Esophagus muscularis mucosa (tissue), 3 donors: ENCODE results near the gene WDR59.

Experiments used
- EP300 ChIP-seq: sonication (generic); formaldehyde crosslinking; IDR thresholded peaks from one replicate; pipeline ENCODE4 v1.6.1; 2017; ENCODE audit warnings: antibody characterized with exemption
- TF ChIP-seq, protein P1 (sequence below), 3 experiments: fragments of 200-600 bp in 2 of 3; fragments of 450-650 bp in 1 of 3; sonication (generic) in 2 of 3; IDR thresholded peaks; one replicate each; pipeline ENCODE4 v1.5.1; 2017 to 2019; ENCODE audit warnings: antibody characterized with exemption in 3 of 3, mild to moderate bottlenecking in 2 of 3, moderate library complexity in 1 of 3

DNA sequence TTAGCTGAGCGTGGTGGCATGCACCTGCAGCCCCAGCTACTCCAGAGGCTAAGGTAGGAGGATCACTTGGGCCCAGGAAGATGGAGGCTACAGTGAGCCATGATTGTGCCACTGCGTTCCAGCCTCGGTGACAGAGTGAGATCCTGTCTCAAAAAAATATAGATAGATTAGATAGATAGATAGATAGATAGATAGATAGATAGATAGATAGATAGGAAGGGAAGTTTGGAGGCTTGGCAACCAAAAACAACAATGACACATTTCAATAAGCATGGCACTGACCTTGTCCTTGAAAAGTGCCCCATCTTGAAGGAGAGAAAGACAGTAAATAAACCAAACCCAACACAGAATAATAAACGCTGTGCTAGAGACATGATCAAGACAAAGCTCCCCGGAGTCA lies 152.7 kb downstream of the WDR59 start:
- no peak for TF ChIP-seq EP300
- TF ChIP-seq, protein P1, sequence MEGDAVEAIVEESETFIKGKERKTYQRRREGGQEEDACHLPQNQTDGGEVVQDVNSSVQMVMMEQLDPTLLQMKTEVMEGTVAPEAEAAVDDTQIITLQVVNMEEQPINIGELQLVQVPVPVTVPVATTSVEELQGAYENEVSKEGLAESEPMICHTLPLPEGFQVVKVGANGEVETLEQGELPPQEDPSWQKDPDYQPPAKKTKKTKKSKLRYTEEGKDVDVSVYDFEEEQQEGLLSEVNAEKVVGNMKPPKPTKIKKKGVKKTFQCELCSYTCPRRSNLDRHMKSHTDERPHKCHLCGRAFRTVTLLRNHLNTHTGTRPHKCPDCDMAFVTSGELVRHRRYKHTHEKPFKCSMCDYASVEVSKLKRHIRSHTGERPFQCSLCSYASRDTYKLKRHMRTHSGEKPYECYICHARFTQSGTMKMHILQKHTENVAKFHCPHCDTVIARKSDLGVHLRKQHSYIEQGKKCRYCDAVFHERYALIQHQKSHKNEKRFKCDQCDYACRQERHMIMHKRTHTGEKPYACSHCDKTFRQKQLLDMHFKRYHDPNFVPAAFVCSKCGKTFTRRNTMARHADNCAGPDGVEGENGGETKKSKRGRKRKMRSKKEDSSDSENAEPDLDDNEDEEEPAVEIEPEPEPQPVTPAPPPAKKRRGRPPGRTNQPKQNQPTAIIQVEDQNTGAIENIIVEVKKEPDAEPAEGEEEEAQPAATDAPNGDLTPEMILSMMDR (IDR thresholded peaks at IDR 0.05): no peak
